Calu3 (cell line): ENCODE measurements around the gene BMP2. TPM values are rescaled to one million over a fixed set of nuclear protein-coding genes. Genes with fewer than 3 reads are reported as not detected.

ENCODE experiments used
- BruUV-seq: library from RNA; stranded (reverse); fragments of 400-500 nt; replicated peaks from 2 replicates; lab custom pipeline; 2021; lab: Mats Ljungman, UMichigan
- CTCF ChIA-PET: fragments of 300-600 bp; sonication (Branson Sonifier 250); formaldehyde crosslinking; loops from one replicate; lab custom pipeline; 2022; ENCODE audit warnings: antibody characterized with exemption; lab: Charles Lee
- DNase-seq: peaks from one replicate; pipeline ENCODE4 v3.0.0; 2022
- H3K27ac Mint-ChIP-seq: one replicate; pipeline ENCODE4 v1.8.0; 2022; ENCODE audit warnings: mixed read lengths; ENCODE audit not compliant: unreplicated experiment
- H3K27me3 Mint-ChIP-seq: one replicate; pipeline ENCODE4 v1.8.0; 2022; ENCODE audit warnings: mixed read lengths; ENCODE audit not compliant: unreplicated experiment
- H3K36me3 Mint-ChIP-seq: one replicate; pipeline ENCODE4 v1.8.0; 2022; ENCODE audit warnings: mild to moderate bottlenecking, moderate library complexity, mixed read lengths; ENCODE audit not compliant: insufficient read depth, unreplicated experiment
- H3K4me1 Mint-ChIP-seq: one replicate; pipeline ENCODE4 v1.8.0; 2022; ENCODE audit warnings: mild to moderate bottlenecking, low read depth, mixed read lengths; ENCODE audit not compliant: unreplicated experiment
- H3K4me3 Mint-ChIP-seq: one replicate; pipeline ENCODE4 v1.8.0; 2022; ENCODE audit warnings: mild to moderate bottlenecking, low read depth, moderate library complexity, mixed read lengths; ENCODE audit not compliant: unreplicated experiment
- H3K9me3 Mint-ChIP-seq: one replicate; pipeline ENCODE4 v1.8.0; 2022; ENCODE audit warnings: low read depth, mixed read lengths; ENCODE audit not compliant: unreplicated experiment
- intact Hi-C: fragments of 100-400 bp; cut with micrococcal nuclease; formaldehyde crosslinking; loops from one replicate; pipeline ENCODE4 v1.10.0; 2022; ENCODE audit not compliant: unreplicated experiment
- total RNA-seq: library from RNA; stranded (reverse); gene quantifications from 2 replicates; pipeline ENCODE4 v1.2.3, GENCODE V29; 2022
- TF ChIP-seq, protein P1 (sequence below): fragments of 200-600 bp; IDR thresholded peaks from one replicate; pipeline ENCODE4 v1.8.0; 2022; ENCODE audit warnings: antibody characterized with exemption; ENCODE audit not compliant: unreplicated experiment

The BMP2 gene
- total RNA-seq, 1 experiment from 2014 or later: 4.5 TPM

GRCh38 chr20:6730672-6731328, 36.7 kb upstream of the BMP2 start:
- H3K27me3 Mint-ChIP-seq: no peaks in the 10 kb centered on the region
- TF ChIP-seq, protein P1, sequence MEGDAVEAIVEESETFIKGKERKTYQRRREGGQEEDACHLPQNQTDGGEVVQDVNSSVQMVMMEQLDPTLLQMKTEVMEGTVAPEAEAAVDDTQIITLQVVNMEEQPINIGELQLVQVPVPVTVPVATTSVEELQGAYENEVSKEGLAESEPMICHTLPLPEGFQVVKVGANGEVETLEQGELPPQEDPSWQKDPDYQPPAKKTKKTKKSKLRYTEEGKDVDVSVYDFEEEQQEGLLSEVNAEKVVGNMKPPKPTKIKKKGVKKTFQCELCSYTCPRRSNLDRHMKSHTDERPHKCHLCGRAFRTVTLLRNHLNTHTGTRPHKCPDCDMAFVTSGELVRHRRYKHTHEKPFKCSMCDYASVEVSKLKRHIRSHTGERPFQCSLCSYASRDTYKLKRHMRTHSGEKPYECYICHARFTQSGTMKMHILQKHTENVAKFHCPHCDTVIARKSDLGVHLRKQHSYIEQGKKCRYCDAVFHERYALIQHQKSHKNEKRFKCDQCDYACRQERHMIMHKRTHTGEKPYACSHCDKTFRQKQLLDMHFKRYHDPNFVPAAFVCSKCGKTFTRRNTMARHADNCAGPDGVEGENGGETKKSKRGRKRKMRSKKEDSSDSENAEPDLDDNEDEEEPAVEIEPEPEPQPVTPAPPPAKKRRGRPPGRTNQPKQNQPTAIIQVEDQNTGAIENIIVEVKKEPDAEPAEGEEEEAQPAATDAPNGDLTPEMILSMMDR: no peak
- H3K4me3 Mint-ChIP-seq: no peak overlapping the region
- H3K9me3 Mint-ChIP-seq: no peaks in the 10 kb centered on the region
- H3K36me3 Mint-ChIP-seq: no peaks in the 10 kb centered on the region
- DNase-seq: no peak
- H3K4me1 Mint-ChIP-seq: peaks cover 4% of the 10 kb centered on the region
- CTCF ChIA-PET: no interaction called here
- intact Hi-C loops: no loop called here
- no peak overlapping the region for H3K27ac Mint-ChIP-seq
- no TSS peak for BruUV-seq

- no peak for DNase-seq
- BruUV-seq: no TSS peak
- H3K27me3 Mint-ChIP-seq: no peaks in the 10 kb centered on the region
- H3K4me3 Mint-ChIP-seq: no peak overlapping the region
- no peaks in the 10 kb centered on the region for H3K36me3 Mint-ChIP-seq
- no peak overlapping the region for H3K27ac Mint-ChIP-seq
- TF ChIP-seq, protein P1: no peak
- H3K4me1 Mint-ChIP-seq: peaks cover 16% of the 10 kb centered on the region
- intact Hi-C loops: no loop called here
- CTCF ChIA-PET: no interaction called here
- no peaks in the 10 kb centered on the region for H3K9me3 Mint-ChIP-seq
These were observed 35.5 kb upstream of the BMP2 start for GRCh38 chr20:6732001-6732447.

GRCh38 chr20:6732851-6733250, 34.6 kb upstream of the BMP2 start:
- intact Hi-C loops: no loop called here
- no peak for DNase-seq
- BruUV-seq: no TSS peak
- peaks cover 20% of the 10 kb centered on the region for H3K4me1 Mint-ChIP-seq
- H3K27ac Mint-ChIP-seq: no peak overlapping the region
- CTCF ChIA-PET: no interaction called here
- no peaks in the 10 kb centered on the region for H3K9me3 Mint-ChIP-seq
- no peaks in the 10 kb centered on the region for H3K36me3 Mint-ChIP-seq
- no peaks in the 10 kb centered on the region for H3K27me3 Mint-ChIP-seq
- TF ChIP-seq, protein P1: no peak
- no peak overlapping the region for H3K4me3 Mint-ChIP-seq

GRCh38 chr20:6733965-6734364, 33.5 kb upstream of the BMP2 start:
- TF ChIP-seq, protein P1: no peak
- no peak overlapping the region for H3K27ac Mint-ChIP-seq
- peaks cover 3% of the 10 kb centered on the region for H3K9me3 Mint-ChIP-seq
- DNase-seq: no peak
- BruUV-seq: no TSS peak
- no peaks in the 10 kb centered on the region for H3K27me3 Mint-ChIP-seq
- CTCF ChIA-PET: no interaction called here
- intact Hi-C loops: no loop called here
- no peaks in the 10 kb centered on the region for H3K36me3 Mint-ChIP-seq
- H3K4me3 Mint-ChIP-seq: no peak overlapping the region
- peaks cover 20% of the 10 kb centered on the region for H3K4me1 Mint-ChIP-seq
